Epithelial cell of proximal tubule (primary cell): ENCODE results near the gene ZNF532. TPM values are rescaled to one million over a fixed set of nuclear protein-coding genes. Genes with fewer than 3 reads are reported as not detected.
"Not testable (repeated sequence)": the region's sequence is repeated elsewhere in the genome, so short reads cannot be mapped to it uniquely, and the experiment has no call there.

Experiments used
- DNase-seq: peaks from one replicate; pipeline ENCODE4 v3.0.0-alpha.2; 2011; ENCODE audit warnings: low read depth
- H3K4me3 ChIP-seq: 2 replicates; pipeline ENCODE4 v1.5.1; 2011; ENCODE audit warnings: low read depth, mild to moderate bottlenecking, low read length
- CTCF ChIP-seq: conservative IDR thresholded peaks from 2 replicates; pipeline ENCODE4 v1.5.1; 2012; ENCODE audit warnings: low read depth, mild to moderate bottlenecking, low read length
- total RNA-seq: library from RNA; depleted of rRNA; stranded (reverse); fragments of >200 nt; gene quantifications from 2 replicates; pipeline ENCODE4 v1.2.3, GENCODE V29; 2015

Gene ZNF532
- total RNA-seq, 1 donor from 2014 or later = 70.2 TPM

GRCh38 chr18:58915006-58915799 is 50.5 kb downstream of the ZNF532 start:
- peak; percentile 56 for DNase-seq
- no peak for TF ChIP-seq CTCF
- peak overlapping the region; percentile 11 for H3K4me3 ChIP-seq

- TF ChIP-seq CTCF = no peak
- H3K4me3 ChIP-seq = no peak overlapping the region
- DNase-seq = no peak
These were observed 51.3 kb downstream of the ZNF532 start for GRCh38 chr18:58915995-58916394.

DNA sequence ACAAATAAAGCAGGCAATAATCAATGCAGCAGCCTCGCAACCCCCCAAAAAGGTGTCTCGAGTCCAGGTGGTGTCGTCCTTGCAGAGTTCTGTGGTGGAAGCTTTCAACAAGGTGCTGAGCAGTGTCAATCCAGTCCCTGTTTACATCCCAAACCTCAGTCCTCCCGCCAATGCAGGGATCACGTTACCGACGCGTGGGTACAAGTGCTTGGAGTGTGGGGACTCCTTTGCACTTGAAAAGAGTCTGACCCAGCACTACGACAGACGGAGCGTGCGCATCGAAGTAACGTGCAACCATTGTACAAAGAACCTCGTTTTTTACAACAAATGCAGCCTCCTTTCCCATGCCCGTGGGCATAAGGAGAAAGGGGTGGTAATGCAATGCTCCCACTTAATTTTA is 55.3 kb downstream of the ZNF532 start:
- not testable (repeated sequence) for DNase-seq

GRCh38 chr18:58922995-58923394 is 58.3 kb downstream of the ZNF532 start:
- TF ChIP-seq CTCF = no peak
- no peak for DNase-seq
- no peak overlapping the region for H3K4me3 ChIP-seq

More for the DNA sequence above, 55.3 kb downstream of the ZNF532 start:
- not testable (repeated sequence) for H3K4me3 ChIP-seq

- no peak overlapping the region for H3K4me3 ChIP-seq
- TF ChIP-seq CTCF = no peak
- no peak for DNase-seq
These were observed 59.8 kb downstream of the ZNF532 start for GRCh38 chr18:58924473-58924872.

DNA sequence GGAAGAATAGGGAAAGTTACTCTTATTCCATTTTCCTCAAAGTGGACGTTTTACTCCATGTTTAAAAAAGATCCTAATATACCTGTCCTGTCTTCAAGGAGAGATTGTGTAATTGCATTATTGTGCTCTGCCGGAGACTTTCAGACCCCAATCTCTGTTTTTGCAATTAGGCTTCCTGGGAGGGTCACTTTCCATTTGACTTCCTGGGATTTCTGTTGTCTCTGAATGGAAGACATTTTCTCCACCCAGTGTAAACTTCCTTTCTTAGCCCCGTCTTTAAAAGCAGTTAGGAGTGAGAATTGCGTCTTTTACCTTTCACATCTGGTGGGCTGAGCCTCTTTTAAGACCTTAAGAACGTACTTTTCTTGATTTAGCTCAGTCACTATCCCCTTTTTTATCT is 63.0 kb downstream of the ZNF532 start:
- no peak for TF ChIP-seq CTCF
- H3K4me3 ChIP-seq = no peak overlapping the region
- no peak for DNase-seq

- H3K4me3 ChIP-seq = no peak overlapping the region
- no peak for DNase-seq
These were observed 63.7 kb downstream of the ZNF532 start for GRCh38 chr18:58928386-58928785.

More at GRCh38 chr18:58928386-58928785, 63.7 kb downstream of the ZNF532 start:
- no peak for TF ChIP-seq CTCF
